SU-DHL-6 (cell line): Measurements from ENCODE around the gene AFF2.

Experiments
- CTCF ChIP-seq: fragments of 200-600 bp; sonication (generic); IDR thresholded peaks from one replicate; pipeline ENCODE4 v1.5.1; 2017; ENCODE audit warnings: antibody characterized with exemption, mild to moderate bottlenecking, low read length, moderate library complexity; ENCODE audit not compliant: insufficient read depth, poor library complexity, severe bottlenecking
- EZH2phosphoT487 ChIP-seq: fragments of 200-600 bp; sonication (generic), shearing (Covaris generic); conservative IDR thresholded peaks from 2 replicates; pipeline ENCODE4 v1.6.1; 2018; ENCODE audit warnings: mild to moderate bottlenecking, antibody characterized with exemption, low read length, moderate library complexity, mixed read lengths

GRCh38 chrX:148541584-148541940, 41.1 kb downstream of the AFF2 start:
- TF ChIP-seq CTCF: no peak
- TF ChIP-seq EZH2phosphoT487: no peak
